Colonic mucosa (tissue), 4 donors: ENCODE measurements around the gene BEX1. TPM values are rescaled to one million over a fixed set of nuclear protein-coding genes. Genes with fewer than 3 reads are reported as not detected.

ENCODE experiments used
- DNase-seq: peaks from one replicate; pipeline ENCODE4 v3.0.0-alpha.2; 2020
- H3K27ac ChIP-seq: fragments of 200-600 bp; one replicate; pipeline ENCODE4 v1.8.0; 2021
- H3K27me3 ChIP-seq: fragments of 200-600 bp; one replicate; pipeline ENCODE4 v1.8.0; 2021
- H3K36me3 ChIP-seq: fragments of 200-600 bp; one replicate; pipeline ENCODE4 v1.8.0; 2021
- H3K4me1 ChIP-seq: fragments of 200-600 bp; one replicate; pipeline ENCODE4 v1.8.0; 2021; ENCODE audit warnings: mild to moderate bottlenecking
- H3K4me3 ChIP-seq: fragments of 200-600 bp; one replicate; pipeline ENCODE4 v1.8.0; 2021
- H3K9ac ChIP-seq, 2 donors: one replicate each; pipeline ENCODE4 v1.7.0; 2013; ENCODE audit warnings: control low read depth in 2 of 2, low read depth in 2 of 2, low read length in 2 of 2
- H3K9me3 ChIP-seq: fragments of 200-600 bp; one replicate; pipeline ENCODE4 v1.8.0; 2021
- intact Hi-C: fragments of 100-400 bp; cut with DNase I; formaldehyde crosslinking; loops from one replicate; pipeline ENCODE4 v1.14.1; 2022
- total RNA-seq, 2 donors: library from RNA; stranded (reverse); fragmentation: NEBNext Ultra II Directional in 1 of 2; extraction: Animal tissue kit (Norgen Biotek cat#: 25700) in 1 of 2; gene quantifications; one replicate each; pipeline ENCODE4 v1.2.1, GENCODE V29; 2021
- TF ChIP-seq, protein P1 (sequence below): fragments of 200-600 bp; IDR thresholded peaks from one replicate; pipeline ENCODE4 v1.8.0; 2022; ENCODE audit warnings: antibody characterized with exemption, mild to moderate bottlenecking
- donor health status: healthy.
- donor health status: DM: no; HTN: no; CAD: no.
- donor health status: DM: no; HTN: no; CAD: no.

BEX1 gene
- total RNA-seq, 2 donors from 2014 or later, result 0.77 to 1.9 TPM

DNA sequence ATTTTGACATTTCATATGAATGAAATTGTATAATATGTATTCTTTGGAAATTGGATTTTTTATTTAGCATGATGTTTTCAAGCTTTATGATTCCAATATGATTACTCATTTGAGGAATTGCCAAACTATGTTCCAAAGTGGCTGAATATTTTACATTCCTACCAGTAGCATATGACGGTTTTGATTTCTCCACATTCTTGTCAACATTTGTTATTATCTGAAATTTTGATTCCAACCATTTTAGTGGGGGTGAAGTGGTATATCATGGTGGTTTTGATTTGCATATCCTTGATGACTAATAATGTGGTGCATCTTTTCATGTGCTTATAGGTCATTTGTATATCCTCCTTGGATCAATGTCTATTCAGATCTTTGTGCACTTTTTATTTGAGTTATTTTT, 2.6 kb upstream of the BEX1 start:
- TF ChIP-seq, protein P1, sequence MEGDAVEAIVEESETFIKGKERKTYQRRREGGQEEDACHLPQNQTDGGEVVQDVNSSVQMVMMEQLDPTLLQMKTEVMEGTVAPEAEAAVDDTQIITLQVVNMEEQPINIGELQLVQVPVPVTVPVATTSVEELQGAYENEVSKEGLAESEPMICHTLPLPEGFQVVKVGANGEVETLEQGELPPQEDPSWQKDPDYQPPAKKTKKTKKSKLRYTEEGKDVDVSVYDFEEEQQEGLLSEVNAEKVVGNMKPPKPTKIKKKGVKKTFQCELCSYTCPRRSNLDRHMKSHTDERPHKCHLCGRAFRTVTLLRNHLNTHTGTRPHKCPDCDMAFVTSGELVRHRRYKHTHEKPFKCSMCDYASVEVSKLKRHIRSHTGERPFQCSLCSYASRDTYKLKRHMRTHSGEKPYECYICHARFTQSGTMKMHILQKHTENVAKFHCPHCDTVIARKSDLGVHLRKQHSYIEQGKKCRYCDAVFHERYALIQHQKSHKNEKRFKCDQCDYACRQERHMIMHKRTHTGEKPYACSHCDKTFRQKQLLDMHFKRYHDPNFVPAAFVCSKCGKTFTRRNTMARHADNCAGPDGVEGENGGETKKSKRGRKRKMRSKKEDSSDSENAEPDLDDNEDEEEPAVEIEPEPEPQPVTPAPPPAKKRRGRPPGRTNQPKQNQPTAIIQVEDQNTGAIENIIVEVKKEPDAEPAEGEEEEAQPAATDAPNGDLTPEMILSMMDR, result no peak
- Histone ChIP-seq H3K27me3 (no peaks in the 10 kb centered on the region), H3K36me3 (no peaks in the 10 kb centered on the region), H3K9me3 (no peaks in the 10 kb centered on the region), H3K27ac (no peak overlapping the region), H3K4me3 (no peak overlapping the region), H3K4me1 (no peaks in the 10 kb centered on the region), H3K9ac (no peak overlapping the region)
- intact Hi-C loops, result no loop called here
- DNase-seq, result no peak

GRCh38 chrX:103063191-103063845, 653 bp downstream of the BEX1 start:
- H3K9ac ChIP-seq, result no peak overlapping the region
- H3K27ac ChIP-seq, result no peak overlapping the region
- intact Hi-C loops, result no loop called here
- H3K4me3 ChIP-seq, result no peak overlapping the region
- H3K27me3 ChIP-seq, result no peaks in the 10 kb centered on the region
- no peak for DNase-seq
- no peaks in the 10 kb centered on the region for H3K9me3 ChIP-seq
- H3K36me3 ChIP-seq, result no peaks in the 10 kb centered on the region
- TF ChIP-seq, protein P1, result no peak
- no peaks in the 10 kb centered on the region for H3K4me1 ChIP-seq

GRCh38 chrX:103061486-103061885, 2.5 kb downstream of the BEX1 start:
- H3K4me1 ChIP-seq, result no peaks in the 10 kb centered on the region
- TF ChIP-seq, protein P1, result no peak
- no peak for DNase-seq
- H3K9me3 ChIP-seq, result no peaks in the 10 kb centered on the region
- no peak overlapping the region for H3K9ac ChIP-seq
- no peak overlapping the region for H3K4me3 ChIP-seq
- H3K36me3 ChIP-seq, result no peaks in the 10 kb centered on the region
- intact Hi-C loops, result no loop called here
- H3K27me3 ChIP-seq, result no peaks in the 10 kb centered on the region
- H3K27ac ChIP-seq, result no peak overlapping the region

GRCh38 chrX:103056902-103057301, 7.1 kb downstream of the BEX1 start:
- no peaks in the 10 kb centered on the region for H3K36me3 ChIP-seq
- intact Hi-C loops, result no loop called here
- H3K27ac ChIP-seq, result no peak overlapping the region
- H3K9ac ChIP-seq, result no peak overlapping the region
- H3K4me1 ChIP-seq, result no peaks in the 10 kb centered on the region
- no peaks in the 10 kb centered on the region for H3K9me3 ChIP-seq
- TF ChIP-seq, protein P1, result no peak
- H3K27me3 ChIP-seq, result no peaks in the 10 kb centered on the region
- no peak overlapping the region for H3K4me3 ChIP-seq
- DNase-seq, result no peak

DNA sequence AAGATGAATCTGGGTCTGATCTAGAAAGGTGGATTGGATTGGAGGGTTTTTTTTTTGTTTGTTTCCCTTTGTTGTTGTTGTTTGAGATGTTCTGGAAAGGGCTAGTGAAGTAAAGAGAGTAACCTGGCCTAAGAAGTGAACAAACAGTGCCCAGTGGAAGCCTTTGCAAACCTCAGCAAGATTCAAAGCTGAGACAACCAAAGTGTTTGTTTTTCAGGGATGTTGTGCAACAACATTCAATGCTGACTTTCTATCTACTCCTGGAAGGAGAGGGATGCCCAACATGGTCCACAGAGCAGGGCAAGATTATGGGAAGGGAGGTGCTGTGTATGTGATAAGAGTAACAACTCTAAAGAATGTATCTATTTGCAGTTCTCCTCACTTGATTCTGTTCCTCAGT, 11.3 kb downstream of the BEX1 start:
- Histone ChIP-seq H3K9ac (no peak overlapping the region), H3K4me3 (no peak overlapping the region), H3K9me3 (no peaks in the 10 kb centered on the region), H3K27me3 (no peaks in the 10 kb centered on the region), H3K4me1 (no peaks in the 10 kb centered on the region), H3K36me3 (no peaks in the 10 kb centered on the region), H3K27ac (no peak overlapping the region)
- DNase-seq, result no peak
- TF ChIP-seq, protein P1, result no peak
- intact Hi-C loops, result no loop called here
